GM19397 (cell line): ENCODE measurements around the gene ADAMTS1.

Experiments used
- ATAC-seq: cut with Tn5 transposase; IDR thresholded peaks from one replicate; pipeline ENCODE4 v1.9.1; 2021; ENCODE audit warnings: mild to moderate bottlenecking, moderate library complexity; ENCODE audit not compliant: unreplicated experiment

Gene ADAMTS1

DNA sequence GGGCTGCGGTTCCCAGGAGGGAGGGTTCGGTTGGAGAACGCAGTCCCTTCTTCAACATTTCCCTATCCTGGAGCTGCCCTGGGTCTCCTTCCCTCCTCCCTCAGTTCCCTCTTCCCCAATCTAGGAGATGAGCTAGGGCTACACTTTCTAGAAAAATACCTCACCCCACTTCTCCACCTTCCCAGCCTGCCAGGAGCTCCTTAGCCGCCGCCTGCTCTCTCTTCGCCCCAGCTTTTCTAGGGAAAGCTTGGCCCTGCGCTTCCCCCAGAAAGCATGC, 488 bp upstream of the ADAMTS1 start:
- ATAC-seq: no peak

DNA sequence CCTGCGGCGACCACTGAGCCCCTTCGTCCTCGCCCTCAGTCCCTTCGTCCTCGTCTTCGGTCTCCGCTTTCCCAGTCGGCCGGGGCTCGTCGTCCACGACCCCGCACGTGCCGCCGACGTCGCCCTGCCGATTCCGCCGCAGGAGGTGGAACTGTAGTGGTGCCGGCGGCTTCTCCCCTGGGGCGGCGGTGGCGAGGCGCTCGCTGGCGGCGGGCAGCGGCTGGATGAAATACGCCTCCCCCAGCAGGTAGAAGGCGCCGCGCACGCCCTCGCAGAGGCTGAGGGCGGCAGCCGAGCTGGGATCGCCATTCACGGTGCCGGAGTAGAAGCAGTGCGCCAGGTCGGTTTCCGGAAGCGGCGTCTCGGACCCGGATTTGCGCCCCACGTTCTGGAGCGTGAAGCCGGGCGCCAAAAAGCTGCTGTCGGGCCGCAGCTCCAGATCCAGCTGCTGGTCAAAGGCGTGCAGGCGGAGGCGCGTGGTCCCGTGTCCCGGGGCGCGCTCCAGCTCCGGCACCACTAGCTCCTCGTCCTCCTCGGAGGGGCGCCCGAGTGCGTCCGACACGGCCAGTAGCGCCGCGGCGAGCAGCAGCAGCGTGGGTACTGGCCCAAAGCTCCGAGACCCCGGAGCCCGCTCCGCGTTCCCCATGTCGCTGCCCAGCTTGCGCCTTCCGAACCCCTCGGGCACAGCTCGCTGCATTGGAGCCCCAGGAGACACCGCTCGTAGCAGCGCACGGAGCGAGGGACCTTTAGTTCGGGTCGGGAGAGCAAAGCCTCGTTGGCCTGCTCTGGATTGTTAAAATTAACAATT, 747 bp downstream of the ADAMTS1 start:
- ATAC-seq: no peak

DNA sequence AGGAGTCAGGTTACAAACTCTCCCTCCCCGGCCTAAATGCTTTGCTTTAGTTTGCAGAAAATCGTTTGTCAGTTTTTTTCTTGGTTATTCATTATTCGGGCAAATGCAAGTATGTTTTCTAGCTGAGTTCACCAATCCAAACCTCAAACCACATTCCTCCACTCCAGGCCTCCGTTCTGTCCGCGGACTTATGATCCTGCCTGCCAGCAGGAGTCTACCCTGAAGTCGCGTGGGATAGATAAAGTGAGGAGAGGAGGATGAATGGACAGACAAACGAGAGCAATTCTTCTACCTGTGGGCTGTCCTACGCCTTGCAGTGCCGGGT, 1.3 kb downstream of the ADAMTS1 start:
- ATAC-seq: no peak

DNA sequence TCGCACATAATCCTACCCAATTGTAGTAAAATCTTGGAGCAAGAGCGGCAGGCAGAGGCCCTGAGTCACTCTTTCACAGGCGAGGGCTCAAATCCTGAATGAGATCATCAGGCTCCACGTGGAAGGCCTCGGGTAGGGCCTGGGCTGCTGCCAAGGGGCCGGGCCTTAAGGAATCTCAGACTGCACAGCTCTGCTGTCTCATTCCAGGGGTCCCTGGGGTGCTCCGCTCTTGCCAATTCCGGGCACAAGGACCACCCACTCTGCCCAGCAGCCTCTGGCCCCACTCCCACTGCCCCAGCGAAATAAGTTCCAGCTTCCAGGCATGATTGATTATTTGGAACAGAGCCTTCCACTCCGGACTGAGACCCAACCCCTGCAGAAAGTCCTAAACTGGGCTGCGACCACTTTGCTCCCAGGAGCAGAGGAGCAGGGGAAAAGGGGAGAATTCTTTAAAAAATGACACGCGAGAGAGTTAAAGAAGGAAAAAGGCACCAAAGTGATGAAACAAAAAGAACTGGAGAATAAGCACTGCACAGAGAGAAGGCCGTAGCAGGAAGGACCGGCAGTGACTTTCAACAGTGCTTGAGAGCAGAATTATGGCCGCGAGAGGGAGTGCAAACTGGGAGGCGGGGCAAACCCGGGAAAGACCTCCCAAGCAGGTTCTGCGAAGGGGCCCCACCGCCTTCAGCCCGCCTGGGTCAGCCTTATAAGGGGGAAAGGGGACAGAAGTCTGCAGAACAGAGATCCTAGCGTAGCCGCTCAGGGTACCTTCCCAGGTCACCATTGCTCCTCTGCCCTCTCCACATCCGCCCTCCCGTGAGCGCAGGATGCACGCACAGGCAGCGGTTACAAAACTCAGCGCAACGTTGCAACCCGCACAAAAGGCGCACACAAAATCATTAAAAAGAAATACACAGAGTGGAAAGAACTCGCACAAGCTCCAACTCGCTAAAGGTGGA, 2.0 kb downstream of the ADAMTS1 start:
- ATAC-seq: no peak

DNA sequence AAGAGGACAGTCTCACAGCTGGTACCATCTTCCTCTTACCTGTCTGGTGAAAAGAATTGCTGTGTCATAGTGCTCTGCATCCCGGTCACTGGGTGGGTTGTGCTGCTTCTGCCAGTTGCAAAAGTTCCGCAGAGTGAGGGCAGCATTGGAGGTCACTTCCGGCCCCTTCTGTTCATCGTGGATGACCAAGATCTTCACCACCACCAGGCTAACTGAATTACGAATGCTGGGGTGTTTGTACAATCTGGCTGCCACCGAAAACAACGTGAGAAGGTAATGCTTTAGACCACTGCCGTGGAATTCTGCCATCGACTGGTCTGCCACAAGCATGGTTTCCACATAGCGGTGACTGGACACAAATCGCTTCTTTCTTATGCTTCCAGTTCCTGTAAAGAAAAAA, 2.9 kb downstream of the ADAMTS1 start:
- no peak for ATAC-seq

DNA sequence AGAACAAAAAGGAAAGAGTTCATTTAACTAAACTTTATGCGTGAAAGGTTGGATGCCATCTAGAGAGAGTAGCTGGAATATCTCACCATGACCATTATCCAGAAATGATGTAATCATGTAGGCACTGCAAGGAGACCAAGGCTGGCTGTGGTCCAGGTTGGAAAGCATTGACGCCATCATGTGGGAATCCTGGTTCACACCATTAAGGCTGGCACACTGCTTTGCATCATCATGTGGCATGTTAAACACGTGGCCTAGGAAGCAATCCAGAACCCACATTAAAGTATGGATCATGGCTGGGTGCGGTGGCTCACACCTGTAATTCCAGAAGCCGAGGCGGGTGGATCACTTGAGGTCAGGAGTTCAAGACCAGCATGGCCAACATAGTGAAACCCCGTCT, 4.3 kb downstream of the ADAMTS1 start:
- ATAC-seq: no peak

DNA sequence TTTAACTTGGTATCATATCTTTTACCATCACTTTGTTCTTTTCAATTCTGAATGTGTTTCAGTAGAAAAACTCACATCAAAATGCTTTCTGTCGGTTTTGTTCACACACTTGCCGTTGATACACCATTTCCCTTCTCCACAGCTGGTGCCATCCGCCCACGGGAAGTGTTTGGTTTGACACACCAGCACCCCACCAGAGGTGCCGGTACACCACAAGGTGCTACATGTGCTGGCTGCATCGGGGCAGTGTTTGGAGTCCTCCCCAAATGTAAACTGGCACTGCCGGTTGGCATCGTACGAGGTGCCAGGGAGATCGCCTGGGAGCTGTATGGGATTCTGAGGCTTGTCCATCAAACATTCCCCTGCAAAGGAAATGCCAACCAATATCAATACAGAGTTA, 5.0 kb downstream of the ADAMTS1 start:
- ATAC-seq: no peak

DNA sequence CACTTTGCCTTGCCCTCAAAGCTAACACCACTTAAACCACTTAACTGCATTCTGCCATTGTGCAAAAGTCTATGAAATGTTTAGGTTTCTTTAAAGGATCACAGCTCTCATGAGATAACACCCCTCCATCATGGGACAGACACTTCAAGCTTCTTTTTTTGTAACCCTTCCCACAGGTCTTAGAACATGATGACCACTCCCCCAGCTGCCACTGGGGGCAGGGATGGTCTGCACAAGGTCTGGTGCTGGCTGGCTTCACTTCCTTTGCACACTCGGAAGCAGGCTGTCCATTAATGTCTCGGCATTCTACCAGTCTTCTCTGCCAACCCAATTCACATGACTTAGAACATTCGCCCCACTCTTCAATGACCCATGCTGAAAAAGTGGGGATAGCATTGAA, 7.7 kb downstream of the ADAMTS1 start:
- no peak for ATAC-seq

DNA sequence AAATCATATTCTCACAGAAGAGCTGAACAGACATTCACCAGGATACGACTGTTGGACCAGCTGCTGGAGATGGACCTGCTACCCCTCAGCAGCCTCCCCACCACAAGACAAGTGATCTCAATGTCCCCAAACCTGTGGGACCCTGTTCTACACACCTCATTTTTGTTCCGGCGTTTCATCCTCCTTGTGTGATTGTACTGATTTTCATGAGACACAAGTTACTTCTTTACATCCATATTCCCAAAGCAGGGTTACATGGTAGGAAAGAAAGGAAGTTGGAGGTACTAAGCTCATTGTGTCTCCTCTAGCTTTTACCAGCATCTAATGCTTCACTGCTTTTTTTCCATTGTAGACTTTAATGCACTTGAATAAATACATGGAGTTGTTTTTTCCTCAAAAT, 8.7 kb downstream of the ADAMTS1 start:
- no peak for ATAC-seq

DNA sequence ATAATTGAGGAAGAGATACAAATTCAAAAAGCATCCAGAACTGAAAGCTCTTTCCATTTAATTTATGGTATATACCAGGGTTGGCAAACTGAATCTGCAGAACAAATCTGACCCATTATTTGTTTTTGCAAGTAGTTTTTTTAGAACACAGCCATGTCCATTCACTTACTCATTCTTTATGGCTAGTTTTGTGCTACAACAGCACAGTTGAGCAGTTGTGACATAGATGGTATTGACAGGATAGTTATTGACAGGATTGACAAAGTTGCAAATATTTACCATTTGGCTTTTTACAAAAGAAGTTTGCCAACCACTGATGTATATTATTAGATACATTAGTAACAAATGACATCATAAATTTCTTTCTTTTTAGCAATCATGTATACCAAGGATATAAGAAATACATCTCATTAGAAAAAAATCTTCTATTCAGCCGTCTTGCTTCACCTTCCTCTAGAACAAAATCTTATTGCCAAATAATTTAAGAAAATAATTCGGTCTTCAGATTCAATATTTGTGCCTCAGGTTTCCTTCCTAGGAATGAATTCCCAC, 9.4 kb downstream of the ADAMTS1 start:
- ATAC-seq: no peak

DNA sequence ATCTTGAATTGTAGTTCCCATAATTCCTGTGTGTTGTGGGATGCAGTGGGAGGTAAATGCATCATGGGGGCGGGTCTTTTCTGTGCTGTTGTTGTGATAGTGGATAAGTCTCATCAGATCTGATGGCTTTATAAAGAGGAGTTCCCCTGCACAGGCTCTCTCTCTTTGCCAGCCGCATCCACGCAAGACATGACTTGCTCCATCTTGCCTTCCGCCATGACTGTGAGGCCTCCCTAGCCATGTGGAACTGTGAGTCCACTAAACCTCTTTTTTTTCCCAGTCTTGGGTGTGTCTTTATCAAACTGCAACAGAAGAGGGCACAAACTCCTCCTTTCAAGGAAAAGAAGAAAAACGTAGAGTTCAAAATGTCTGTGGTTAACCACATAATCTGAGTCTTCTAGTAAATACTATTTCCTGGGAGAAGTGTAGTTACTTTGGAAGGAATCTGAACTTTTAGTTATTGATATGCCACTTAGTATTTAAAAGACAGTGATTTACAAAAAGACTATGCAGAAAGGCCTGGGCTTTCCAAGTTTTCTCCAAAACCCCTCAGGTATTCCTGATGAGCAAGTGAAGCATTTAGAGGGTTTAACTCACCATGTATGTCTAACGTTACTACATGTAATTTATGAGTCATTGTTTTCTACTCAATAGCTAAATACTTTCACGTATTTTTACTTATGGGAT, 10.0 kb downstream of the ADAMTS1 start:
- no peak for ATAC-seq

DNA sequence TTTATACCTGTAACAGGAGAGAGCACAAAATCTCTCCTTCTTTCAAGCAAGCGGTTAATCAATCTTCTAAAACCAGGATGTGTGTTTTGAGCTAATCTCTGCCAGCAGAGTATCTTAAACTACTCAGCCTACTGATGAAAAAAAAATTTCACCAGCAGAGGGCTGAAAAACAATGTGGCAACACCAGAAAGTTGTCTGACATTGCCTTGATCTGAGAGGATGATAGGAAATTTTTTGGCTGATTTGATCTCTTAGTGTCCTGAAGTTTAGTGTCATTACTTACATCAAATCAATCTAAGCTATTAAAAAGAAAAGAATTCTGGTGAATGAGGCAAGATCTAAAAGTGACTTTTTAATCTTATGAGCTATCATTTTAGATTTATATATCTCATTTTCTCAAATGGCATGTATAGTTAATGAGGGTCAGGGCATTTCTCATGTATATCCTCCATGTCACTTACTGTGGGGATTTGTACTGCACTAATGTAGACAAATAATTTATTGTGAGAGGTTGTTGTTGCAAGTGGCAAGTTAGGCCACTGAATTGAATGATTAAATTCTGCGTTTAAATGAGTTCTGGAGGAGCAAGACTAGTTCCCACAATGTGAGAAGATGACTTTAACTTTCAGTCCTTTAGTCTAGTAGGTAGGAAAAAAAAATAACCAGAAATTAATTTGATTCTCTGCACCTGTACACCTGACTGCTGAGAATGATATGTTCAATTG, 10.9 kb downstream of the ADAMTS1 start:
- ATAC-seq: no peak

DNA sequence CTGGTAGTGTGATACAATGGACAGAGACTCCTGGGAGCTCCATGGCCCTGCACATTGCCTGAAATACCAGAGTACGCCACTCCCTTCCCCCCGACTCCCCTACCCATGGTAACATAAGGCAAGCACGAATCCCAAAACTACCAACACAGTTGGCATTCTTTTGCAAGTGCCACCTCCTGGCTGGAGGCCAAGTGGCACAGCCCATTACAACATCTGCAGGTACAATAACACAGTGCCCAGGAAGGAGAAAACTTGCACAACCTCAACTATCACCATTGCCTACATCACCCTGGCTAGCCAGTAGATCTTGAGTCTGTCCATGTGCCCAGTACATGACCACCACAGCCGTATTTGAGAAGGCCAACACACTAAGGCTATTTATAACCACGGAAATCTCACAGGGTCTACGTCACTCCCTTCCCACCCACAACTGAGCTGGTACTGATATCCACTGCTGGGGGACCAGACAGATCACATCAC, 11.7 kb downstream of the ADAMTS1 start:
- no peak for ATAC-seq

DNA sequence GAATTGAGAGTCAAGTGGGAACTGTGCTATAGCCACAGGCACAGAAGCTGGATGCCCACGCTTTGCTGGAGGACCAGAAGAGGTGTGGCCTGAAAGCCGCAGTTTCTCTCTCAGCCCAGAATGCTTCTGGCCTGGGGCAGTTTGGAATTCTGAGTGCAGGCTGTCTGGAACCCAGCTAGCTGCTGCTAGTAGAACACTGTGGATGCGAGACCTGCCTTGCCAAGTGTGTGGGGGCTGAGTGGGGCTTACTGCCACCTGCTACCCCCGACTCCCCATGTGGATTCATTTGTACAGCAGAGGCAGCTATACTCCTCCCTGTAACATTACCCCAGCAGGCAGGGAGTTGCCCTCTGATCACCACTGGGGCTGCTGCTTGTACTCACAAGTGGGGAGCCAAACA, 12.2 kb downstream of the ADAMTS1 start:
- no peak for ATAC-seq

DNA sequence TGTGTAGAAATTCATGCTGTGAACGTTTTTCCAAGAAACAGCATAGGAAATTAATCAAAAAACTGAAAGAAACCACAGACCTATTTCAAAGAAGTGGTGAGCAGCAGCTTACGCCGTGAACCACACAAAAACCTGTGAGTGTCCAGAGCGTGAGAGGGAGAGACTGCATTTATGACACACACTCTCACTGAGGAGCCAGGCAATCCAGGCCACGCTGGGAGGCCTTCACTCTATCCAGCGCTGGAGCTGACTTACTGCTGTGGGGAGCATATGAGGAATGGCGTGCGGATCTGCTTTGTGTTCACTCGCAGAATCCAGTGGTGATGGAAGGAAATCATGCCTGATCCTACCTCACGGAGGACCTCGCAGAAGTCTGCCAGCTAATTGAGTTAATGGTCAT, 12.7 kb downstream of the ADAMTS1 start:
- no peak for ATAC-seq

DNA sequence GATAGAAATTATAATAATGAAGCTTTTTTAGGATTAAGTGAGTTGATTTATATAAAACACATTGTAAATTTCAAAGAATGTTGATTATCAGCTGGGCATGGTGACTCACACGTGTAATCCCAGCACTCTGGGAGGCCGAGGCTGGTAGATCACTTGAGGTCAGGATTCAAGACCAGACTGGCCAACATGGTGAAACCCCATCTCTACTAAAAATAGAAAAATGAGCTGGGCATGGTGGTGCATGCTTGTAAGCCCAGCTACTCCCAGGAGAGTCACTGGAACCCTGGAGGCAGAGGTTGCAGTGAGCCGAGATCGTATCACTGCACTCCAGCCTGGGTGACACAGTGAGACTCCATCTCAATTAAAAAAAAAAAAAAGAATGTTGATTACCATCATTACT, 18.4 kb downstream of the ADAMTS1 start:
- no peak for ATAC-seq

DNA sequence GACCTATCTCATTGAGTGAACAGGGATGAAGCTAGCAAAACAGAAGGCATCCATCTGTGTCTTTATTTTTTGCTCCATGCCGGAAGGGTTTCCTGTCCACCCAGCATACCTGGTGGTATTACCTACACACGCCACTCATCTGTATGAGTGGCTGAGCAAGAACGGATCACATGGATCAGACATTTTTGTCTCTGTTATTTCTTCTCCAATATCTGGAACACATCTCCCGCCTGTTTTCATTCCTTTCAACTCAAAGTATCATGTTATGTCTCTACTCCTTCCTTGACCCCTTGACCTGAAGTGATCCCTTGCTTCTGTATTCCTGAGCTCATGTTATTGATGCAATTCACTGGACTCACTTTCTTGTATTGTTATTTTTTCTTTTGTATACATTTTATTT, 24.7 kb downstream of the ADAMTS1 start:
- ATAC-seq: no peak

DNA sequence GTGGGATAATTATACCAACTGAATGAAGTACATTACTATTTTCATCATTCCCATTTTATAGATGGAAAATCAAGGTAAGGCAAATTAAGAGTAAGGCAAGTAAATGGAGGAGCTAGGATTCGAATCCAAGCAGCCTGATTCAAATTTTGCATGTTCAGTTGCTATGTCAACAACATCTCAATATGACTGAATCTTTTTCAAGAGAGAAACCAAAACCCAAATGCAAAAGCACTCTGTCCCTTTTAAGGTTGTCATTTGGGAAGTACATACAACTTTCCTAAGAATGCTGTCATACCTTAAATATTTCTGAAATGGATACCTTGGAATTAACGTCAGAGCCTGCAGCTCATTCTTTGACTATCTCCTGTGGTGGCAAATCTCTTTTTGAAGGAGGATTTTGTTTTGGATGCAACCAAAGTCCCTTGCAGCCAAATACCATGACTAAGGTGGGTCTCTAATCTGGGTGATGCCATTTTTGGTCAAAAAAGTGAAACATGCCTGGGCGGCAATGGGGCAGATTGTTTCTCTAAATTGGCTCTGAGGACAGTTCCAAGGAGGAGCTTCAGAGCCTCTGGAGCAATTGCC, 25.4 kb downstream of the ADAMTS1 start:
- ATAC-seq: no peak

DNA sequence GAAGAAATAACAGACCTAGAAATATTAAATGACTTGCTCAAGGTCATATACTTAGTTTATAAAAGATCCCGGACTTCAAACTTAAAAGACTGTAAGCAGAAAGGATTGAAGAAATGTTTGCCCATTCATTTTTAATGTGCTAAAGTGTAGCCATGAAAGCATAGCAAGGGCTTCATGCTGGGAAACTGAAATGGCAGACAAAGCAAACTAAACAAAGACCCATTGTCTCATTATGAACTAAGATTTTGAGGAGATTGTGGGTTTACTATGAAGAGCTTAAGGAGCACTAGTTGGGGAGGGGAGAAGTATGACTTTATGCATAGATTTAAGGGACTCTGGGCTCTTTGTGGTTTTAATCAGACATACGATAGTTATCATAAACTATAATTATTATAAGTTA, 26.3 kb downstream of the ADAMTS1 start:
- ATAC-seq: no peak

DNA sequence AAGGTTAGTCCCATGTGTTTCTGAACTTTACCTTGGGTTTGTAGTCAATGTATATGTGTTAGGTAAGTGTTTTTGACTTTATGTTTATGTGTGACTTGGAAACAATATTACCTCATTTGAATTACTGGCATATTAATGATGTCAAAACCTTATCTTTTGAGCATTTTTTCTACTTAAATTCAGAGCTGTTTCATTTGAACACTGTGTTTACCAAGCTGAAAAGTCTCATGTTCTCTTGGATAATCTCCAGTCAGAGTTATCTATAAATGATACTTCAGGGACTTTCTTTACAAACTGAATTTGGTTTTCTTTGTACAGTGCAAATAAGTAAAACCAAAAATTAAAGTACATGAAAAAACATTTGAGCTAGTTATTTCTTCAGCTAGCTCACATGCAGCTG, 30.0 kb downstream of the ADAMTS1 start:
- no peak for ATAC-seq
